Stimulated activated CD8-positive, alpha-beta memory T cell treated with anti-CD3 and anti-CD28 coated beads, Interleukin-4, amount 100 ng/mL, for 48 hours (primary cell): ENCODE measurements around the gene SLC38A1.
"Not testable (repeated sequence)": the region's sequence is repeated elsewhere in the genome, so short reads cannot be mapped to it uniquely, and the experiment has no call there.

Source experiments
- DNase-seq: peaks from one replicate; pipeline ENCODE4 v3.0.0-alpha.2; 2020

Gene SLC38A1

GRCh38 chr12:46263140-46264016, 5.5 kb downstream of the SLC38A1 start:
- DNase-seq = no peak

GRCh38 chr12:46261646-46262045, 7.2 kb downstream of the SLC38A1 start:
- no peak for DNase-seq

GRCh38 chr12:46260913-46261476, 7.8 kb downstream of the SLC38A1 start:
- DNase-seq = no peak

GRCh38 chr12:46260124-46260912, 8.5 kb downstream of the SLC38A1 start:
- DNase-seq = no peak

- no peak for DNase-seq
Observed at GRCh38 chr12:46259713-46260112, 9.1 kb downstream of the SLC38A1 start.

GRCh38 chr12:46259071-46259470, 9.8 kb downstream of the SLC38A1 start:
- DNase-seq = no peak

GRCh38 chr12:46258129-46258528, 10.7 kb downstream of the SLC38A1 start:
- DNase-seq = no peak

- DNase-seq = no peak
Observed at GRCh38 chr12:46256942-46257341, 11.9 kb downstream of the SLC38A1 start.

GRCh38 chr12:46253544-46254162, 15.2 kb downstream of the SLC38A1 start:
- DNase-seq = no peak

GRCh38 chr12:46251994-46252393, 16.8 kb downstream of the SLC38A1 start:
- not testable (repeated sequence) for DNase-seq

- not testable (repeated sequence) for DNase-seq
Observed at GRCh38 chr12:46249960-46250359, 18.9 kb downstream of the SLC38A1 start.

GRCh38 chr12:46246021-46246700, 22.7 kb downstream of the SLC38A1 start:
- DNase-seq = no peak

- no peak for DNase-seq
Observed at GRCh38 chr12:46244997-46245396, 23.8 kb downstream of the SLC38A1 start.

- no peak for DNase-seq
Observed at GRCh38 chr12:46244273-46244915, 24.4 kb downstream of the SLC38A1 start.

- no peak for DNase-seq
Observed at GRCh38 chr12:46242569-46242968, 26.3 kb downstream of the SLC38A1 start.

GRCh38 chr12:46240436-46240835, 28.4 kb downstream of the SLC38A1 start:
- DNase-seq = no peak

GRCh38 chr12:46238821-46239220, 30.0 kb downstream of the SLC38A1 start:
- no peak for DNase-seq

GRCh38 chr12:46237371-46238045, 31.3 kb downstream of the SLC38A1 start:
- no peak for DNase-seq

GRCh38 chr12:46234000-46234399, 34.8 kb downstream of the SLC38A1 start:
- no peak for DNase-seq

- DNase-seq = no peak
Observed at GRCh38 chr12:46233423-46233822, 35.4 kb downstream of the SLC38A1 start.

- DNase-seq = no peak
Observed at GRCh38 chr12:46230983-46231382, 37.9 kb downstream of the SLC38A1 start.
